ENCODE data around the gene CDK11A. TPM values are rescaled to one million over a fixed set of nuclear protein-coding genes. Genes with fewer than 3 reads are reported as not detected.
"Not testable (repeated sequence)": the region's sequence is repeated elsewhere in the genome, so short reads cannot be mapped to it uniquely, and the experiment has no call there.

The CDK11A gene
- total RNA-seq, 1 donor: 27.9 TPM

- H3K9me3 ChIP-seq (ENCODE audit: low read depth, low read length): no peaks in the 10 kb centered on the region
- H3K4me3 ChIP-seq (ENCODE audit: low read length): no peak overlapping the region
- H3K4me1 ChIP-seq (ENCODE audit: insufficient read depth, low read length): peaks cover 19% of the 10 kb centered on the region
- no peaks in the 10 kb centered on the region for H3K27me3 ChIP-seq (ENCODE audit: insufficient read depth, low read length)
Measured at GRCh38 chr1:1687846-1688245, 36.3 kb downstream of the CDK11A start.

GRCh38 chr1:1684031-1684681, 40.0 kb downstream of the CDK11A start:
- no peak overlapping the region for H3K4me3 ChIP-seq (ENCODE audit: low read length)
- H3K4me1 ChIP-seq (ENCODE audit: insufficient read depth, low read length): peaks cover 19% of the 10 kb centered on the region
- no peaks in the 10 kb centered on the region for H3K27me3 ChIP-seq (ENCODE audit: insufficient read depth, low read length)
- no peaks in the 10 kb centered on the region for H3K9me3 ChIP-seq (ENCODE audit: low read depth, low read length)

DNA sequence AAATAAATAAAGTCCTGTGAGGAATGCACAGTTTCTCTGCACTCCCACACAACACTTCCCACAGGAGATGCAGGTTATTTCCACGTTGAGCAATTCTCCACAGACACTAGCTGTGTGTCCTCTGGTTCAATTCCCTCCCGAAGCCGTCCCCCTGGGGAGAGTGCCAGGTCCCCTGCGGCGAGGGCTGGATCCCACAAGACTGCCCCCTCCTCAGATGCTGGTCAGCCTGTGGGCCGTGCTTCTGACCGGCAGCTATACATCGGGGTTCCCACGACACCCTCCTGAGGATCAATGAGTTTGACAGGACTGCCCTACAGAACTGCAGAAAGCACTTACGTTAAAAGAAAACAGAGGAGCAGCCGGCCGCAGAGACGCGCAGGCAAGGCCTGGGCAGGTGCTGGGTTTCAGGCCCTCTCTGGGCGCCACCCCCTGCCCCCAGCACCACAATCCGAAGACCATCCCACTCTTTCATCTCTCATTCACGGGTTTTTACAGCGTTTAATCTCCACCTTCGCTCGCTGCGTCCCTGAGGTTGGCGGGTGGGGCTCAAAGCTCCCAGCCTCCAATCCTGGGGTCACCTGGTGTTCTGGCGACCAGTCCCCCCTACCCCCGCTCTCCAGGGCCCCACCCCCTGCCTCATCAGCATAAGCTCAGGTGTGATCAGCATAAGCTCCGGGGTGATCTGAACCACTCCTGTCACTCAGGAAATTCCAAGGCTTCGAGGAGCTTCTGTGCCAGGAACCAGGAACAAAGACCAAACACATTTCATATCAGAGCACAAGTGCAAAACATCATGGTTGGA, 40.9 kb downstream of the CDK11A start:
- no peaks in the 10 kb centered on the region for H3K9me3 ChIP-seq (ENCODE audit: low read depth, low read length)
- peaks cover 24% of the 10 kb centered on the region for H3K4me1 ChIP-seq (ENCODE audit: insufficient read depth, low read length)
- H3K4me3 ChIP-seq (ENCODE audit: low read length): no peak overlapping the region
- no peaks in the 10 kb centered on the region for H3K27me3 ChIP-seq (ENCODE audit: insufficient read depth, low read length)

DNA sequence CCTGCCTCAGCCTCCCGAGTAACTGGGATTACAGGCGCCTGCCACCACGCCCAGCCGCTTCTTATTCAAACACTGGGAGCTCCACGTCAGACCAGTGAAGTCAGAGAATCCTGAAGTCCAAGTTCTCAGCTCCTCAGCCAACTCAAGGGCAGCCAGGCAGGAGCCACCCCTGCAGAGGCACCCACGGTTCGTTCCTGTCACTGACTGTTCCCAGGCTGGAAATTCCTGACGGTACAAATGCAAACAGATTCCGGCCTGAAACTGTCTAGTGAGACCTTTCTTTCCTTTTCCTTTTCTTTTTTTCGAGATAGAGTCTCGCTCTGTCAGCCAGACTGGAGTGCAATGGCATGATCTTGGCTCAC, 43.3 kb downstream of the CDK11A start:
- Histone ChIP-seq H3K4me3 (ENCODE audit: low read length) (no peak overlapping the region), H3K9me3 (ENCODE audit: low read depth, low read length) (no peaks in the 10 kb centered on the region), H3K27me3 (ENCODE audit: insufficient read depth, low read length) (no peaks in the 10 kb centered on the region), H3K4me1 (ENCODE audit: insufficient read depth, low read length) (peaks cover 22% of the 10 kb centered on the region)

DNA sequence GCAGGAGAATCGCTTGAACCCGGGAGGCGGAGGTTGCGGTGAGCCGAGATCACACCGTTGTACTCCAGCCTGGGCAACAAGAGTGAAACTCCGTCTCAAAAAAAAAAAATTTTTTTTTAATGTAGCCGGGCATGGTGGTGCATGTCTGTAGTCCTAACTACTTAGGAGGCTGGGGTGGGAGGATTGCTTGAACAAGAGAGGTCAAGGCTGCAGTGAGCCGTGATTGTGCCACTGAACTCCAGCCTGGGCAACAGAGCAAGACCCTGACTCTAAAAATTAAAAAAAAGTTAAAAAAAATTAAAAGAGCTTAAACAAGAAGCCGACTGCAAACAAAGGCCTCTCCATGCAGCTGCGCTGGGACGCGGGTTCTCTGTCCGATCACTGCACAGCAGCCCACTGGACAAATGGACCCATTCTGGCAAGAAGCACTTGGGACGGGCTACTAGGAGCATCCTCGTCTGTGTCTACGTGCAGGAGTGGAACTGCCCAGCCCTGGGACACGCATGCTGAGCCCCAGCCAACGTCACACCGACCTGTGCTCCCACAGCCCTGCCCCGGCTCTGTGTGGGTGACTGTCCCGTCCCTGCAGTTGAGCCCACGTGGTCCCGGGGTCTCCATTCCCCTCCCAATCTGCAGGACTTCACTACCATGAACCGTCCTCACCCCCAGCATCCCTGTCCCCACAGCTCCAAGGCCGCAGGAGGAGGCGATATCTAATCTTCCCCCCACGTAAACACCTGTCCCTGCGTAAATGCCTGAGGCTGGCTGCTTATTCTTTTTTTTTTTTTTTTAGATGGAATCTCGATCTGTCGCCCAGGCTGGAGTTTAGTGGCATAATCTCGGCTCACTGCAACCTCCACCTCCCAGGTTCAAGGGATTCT, 43.9 kb downstream of the CDK11A start:
- Histone ChIP-seq H3K9me3 (ENCODE audit: low read depth, low read length) (no peaks in the 10 kb centered on the region), H3K4me1 (ENCODE audit: insufficient read depth, low read length) (peaks cover 18% of the 10 kb centered on the region), H3K4me3 (ENCODE audit: low read length) (no peak overlapping the region), H3K27me3 (ENCODE audit: insufficient read depth, low read length) (no peaks in the 10 kb centered on the region)

- H3K27me3 ChIP-seq (ENCODE audit: insufficient read depth, low read length): no peaks in the 10 kb centered on the region
- no peaks in the 10 kb centered on the region for H3K9me3 ChIP-seq (ENCODE audit: low read depth, low read length)
- peaks cover 18% of the 10 kb centered on the region for H3K4me1 ChIP-seq (ENCODE audit: insufficient read depth, low read length)
- H3K4me3 ChIP-seq (ENCODE audit: low read length): no peak overlapping the region
Measured at GRCh38 chr1:1678581-1679380, 45.4 kb downstream of the CDK11A start.

GRCh38 chr1:1677718-1678580, 46.2 kb downstream of the CDK11A start:
- Histone ChIP-seq H3K4me3 (ENCODE audit: low read length) (no peak overlapping the region), H3K27me3 (ENCODE audit: insufficient read depth, low read length) (no peaks in the 10 kb centered on the region), H3K9me3 (ENCODE audit: low read depth, low read length) (no peaks in the 10 kb centered on the region), H3K4me1 (ENCODE audit: insufficient read depth, low read length) (peaks cover 18% of the 10 kb centered on the region)

DNA sequence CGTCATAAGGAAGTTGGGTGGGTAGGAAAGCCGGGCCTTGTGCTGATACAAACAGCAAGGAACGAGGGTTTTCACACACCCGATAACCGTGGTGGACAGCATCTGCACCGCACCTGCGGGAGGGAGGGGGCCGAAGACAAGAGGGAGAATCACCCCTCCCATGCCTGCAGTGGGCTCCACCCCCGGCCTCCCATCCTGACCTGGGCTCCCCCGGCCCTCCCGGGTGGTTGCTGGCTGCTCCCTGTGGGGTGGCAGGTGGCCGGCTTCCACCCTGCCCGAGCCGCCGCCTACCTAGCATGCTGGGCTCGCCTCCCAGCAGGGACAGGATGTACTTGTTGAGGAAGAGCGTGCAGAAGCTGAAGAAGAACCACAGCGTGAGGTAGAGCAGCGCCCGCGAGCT, 48.1 kb downstream of the CDK11A start:
- peaks cover 18% of the 10 kb centered on the region for H3K4me1 ChIP-seq (ENCODE audit: insufficient read depth, low read length)
- not testable (repeated sequence) for H3K27me3 ChIP-seq (ENCODE audit: insufficient read depth, low read length); H3K4me3 ChIP-seq (ENCODE audit: low read length); H3K9me3 ChIP-seq (ENCODE audit: low read depth, low read length)

DNA sequence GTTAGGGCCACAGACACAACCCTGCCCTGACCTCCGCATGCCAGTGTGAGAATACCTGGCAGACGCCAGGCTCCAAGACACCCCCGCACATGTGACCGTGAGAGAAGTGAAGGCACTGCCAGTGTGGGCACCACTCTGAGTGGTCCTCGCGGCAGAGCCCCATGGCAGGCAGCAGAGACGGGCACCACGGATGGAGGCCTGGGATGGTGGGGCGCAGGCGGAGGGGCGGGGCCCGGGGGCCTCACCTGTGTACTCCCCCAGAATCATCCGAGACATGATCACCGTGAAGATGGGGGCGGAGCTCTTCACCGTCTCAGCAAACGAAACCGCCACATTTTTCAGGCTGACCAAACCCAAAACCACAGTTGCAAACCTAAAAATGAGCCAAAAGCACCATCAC, 48.9 kb downstream of the CDK11A start:
- not testable (repeated sequence) for H3K9me3 ChIP-seq (ENCODE audit: low read depth, low read length); H3K27me3 ChIP-seq (ENCODE audit: insufficient read depth, low read length); H3K4me3 ChIP-seq (ENCODE audit: low read length)
- H3K4me1 ChIP-seq (ENCODE audit: insufficient read depth, low read length): peaks cover 18% of the 10 kb centered on the region

GRCh38 chr1:1674806-1675205, 49.4 kb downstream of the CDK11A start:
- H3K4me1 ChIP-seq (ENCODE audit: insufficient read depth, low read length): peaks cover 18% of the 10 kb centered on the region
- H3K4me3 ChIP-seq (ENCODE audit: low read length); H3K9me3 ChIP-seq (ENCODE audit: low read depth, low read length); H3K27me3 ChIP-seq (ENCODE audit: insufficient read depth, low read length): not testable (repeated sequence)

GRCh38 chr1:1672181-1672965, 51.8 kb downstream of the CDK11A start:
- H3K4me3 ChIP-seq (ENCODE audit: low read length): no peak overlapping the region
- no peaks in the 10 kb centered on the region for H3K27me3 ChIP-seq (ENCODE audit: insufficient read depth, low read length)
- no peaks in the 10 kb centered on the region for H3K9me3 ChIP-seq (ENCODE audit: low read depth, low read length)
- H3K4me1 ChIP-seq (ENCODE audit: insufficient read depth, low read length): peaks cover 3% of the 10 kb centered on the region

DNA sequence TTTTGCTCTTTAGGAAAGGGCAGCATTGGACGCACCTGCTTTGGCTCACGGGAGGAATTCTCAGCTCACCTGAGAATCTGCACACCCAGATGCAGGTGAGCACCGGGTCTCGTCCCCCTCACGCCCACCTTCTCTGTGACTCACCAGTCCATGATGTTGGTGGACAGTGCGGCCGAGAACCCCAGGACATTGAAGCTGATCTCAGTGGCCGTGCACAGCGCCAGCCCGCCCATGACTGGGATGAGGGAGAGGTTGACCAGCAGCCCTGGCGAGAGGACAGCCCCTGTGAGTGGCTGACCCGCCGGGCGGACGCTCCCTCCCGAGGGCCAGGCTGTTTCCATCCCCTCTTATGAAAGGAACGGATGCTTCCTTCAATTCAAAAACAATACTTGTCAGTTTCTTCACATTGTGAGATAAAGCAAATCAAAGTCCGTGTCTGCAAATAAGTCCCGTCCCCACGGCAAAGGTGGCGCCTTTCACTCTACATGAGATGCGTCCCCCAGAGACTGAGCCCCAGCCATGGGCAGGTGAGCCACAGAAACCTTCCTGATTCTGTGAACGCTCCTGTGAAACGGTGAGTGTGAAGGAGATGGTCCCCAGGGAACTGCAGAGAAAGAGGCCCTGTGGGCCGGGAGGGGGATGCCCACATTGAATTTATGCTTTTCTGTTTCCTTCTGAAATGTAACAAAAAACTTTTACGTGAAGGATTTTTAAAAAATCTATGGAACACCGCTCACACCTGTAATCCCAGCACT, 52.6 kb downstream of the CDK11A start:
- Histone ChIP-seq H3K9me3 (ENCODE audit: low read depth, low read length) (no peaks in the 10 kb centered on the region), H3K27me3 (ENCODE audit: insufficient read depth, low read length) (no peaks in the 10 kb centered on the region), H3K4me3 (ENCODE audit: low read length) (no peak overlapping the region), H3K4me1 (ENCODE audit: insufficient read depth, low read length) (no peaks in the 10 kb centered on the region)

- no peak overlapping the region for H3K4me3 ChIP-seq (ENCODE audit: low read length)
- H3K27me3 ChIP-seq (ENCODE audit: insufficient read depth, low read length): no peaks in the 10 kb centered on the region
- no peaks in the 10 kb centered on the region for H3K9me3 ChIP-seq (ENCODE audit: low read depth, low read length)
- H3K4me1 ChIP-seq (ENCODE audit: insufficient read depth, low read length): no peaks in the 10 kb centered on the region
Measured at GRCh38 chr1:1670866-1671265, 53.3 kb downstream of the CDK11A start.
